DND-41 (cell line): ENCODE data around the gene IDS.

ENCODE experiments used
- ATAC-seq: fragments of 200-7000 bp; cut with Tn5 transposase; 3 replicates; pipeline ENCODE4 v1.9.1; 2021; ENCODE audit warnings: low read depth; ENCODE audit not compliant: insufficient read depth
- DNase-seq: peaks from one replicate; pipeline ENCODE4 v3.0.0-alpha.2; 2020
- H2AFZ ChIP-seq: 2 replicates; pipeline ENCODE4 v1.6.0; 2012; ENCODE audit warnings: low read depth, low read length
- H3K27ac ChIP-seq: 2 replicates; pipeline ENCODE4 v1.5.1; 2012; ENCODE audit warnings: low read length, inconsistent platforms
- H3K27me3 ChIP-seq: fragments of 200-600 bp; sonication (generic); 2 replicates; pipeline ENCODE4 v1.6.0; 2012; ENCODE audit warnings: low read length, mild to moderate bottlenecking, inconsistent platforms; ENCODE audit not compliant: insufficient read depth, poor library complexity
- H3K36me3 ChIP-seq: 2 replicates; pipeline ENCODE4 v1.5.1; 2012; ENCODE audit warnings: low read length, inconsistent platforms; ENCODE audit not compliant: insufficient read depth
- H3K4me1 ChIP-seq: 2 replicates; pipeline ENCODE4 v1.5.1; 2012; ENCODE audit warnings: mild to moderate bottlenecking, low read length; ENCODE audit not compliant: insufficient read depth
- H3K4me2 ChIP-seq: 2 replicates; pipeline ENCODE4 v1.6.0; 2012; ENCODE audit warnings: mild to moderate bottlenecking, moderate library complexity, low read length, inconsistent platforms; ENCODE audit not compliant: insufficient read depth
- H3K4me3 ChIP-seq, 2 experiments: fragments of 200-600 bp in 1 of 2; shearing (Covaris generic) in 1 of 2; 2 replicates each; pipeline ENCODE4 v1.5.1; 2012 to 2016; ENCODE audit warnings: inconsistent platforms in 2 of 2, low read length in 2 of 2, mild to moderate bottlenecking in 2 of 2, low read depth in 1 of 2, moderate library complexity in 1 of 2
- H3K79me2 ChIP-seq: 2 replicates; pipeline ENCODE4 v1.6.0; 2012; ENCODE audit warnings: low read length, inconsistent platforms; ENCODE audit not compliant: insufficient read depth
- H3K9ac ChIP-seq: 2 replicates; pipeline ENCODE4 v1.6.0; 2012; ENCODE audit warnings: low read depth, mild to moderate bottlenecking, inconsistent platforms, low read length, moderate library complexity
- H3K9me3 ChIP-seq: 2 replicates; pipeline ENCODE4 v1.5.1; 2012; ENCODE audit warnings: low read length, moderate library complexity, mild to moderate bottlenecking, inconsistent platforms; ENCODE audit not compliant: insufficient read depth, severe bottlenecking
- H4K20me1 ChIP-seq: 2 replicates; pipeline ENCODE4 v1.6.0; 2012; ENCODE audit warnings: low read length; ENCODE audit not compliant: insufficient read depth
- CTCF ChIP-seq: IDR thresholded peaks from 2 replicates; pipeline ENCODE4 v1.5.1; 2012; ENCODE audit warnings: borderline replicate concordance, low read length, moderate library complexity, mild to moderate bottlenecking; ENCODE audit not compliant: poor library complexity, severe bottlenecking; ENCODE audit errors: extremely low read depth
- EZH2 ChIP-seq: IDR thresholded peaks from 3 replicates; pipeline ENCODE4 v1.6.1; 2012; ENCODE audit warnings: borderline replicate concordance, low read depth, mild to moderate bottlenecking, moderate library complexity, low read length, inconsistent platforms; ENCODE audit not compliant: severe bottlenecking

IDS gene

GRCh38 chrX:149433051-149433450 lies 72.1 kb downstream of the IDS start:
- no peak for DNase-seq

More at GRCh38 chrX:149433051-149433450, 72.1 kb downstream of the IDS start:
- H3K79me2 ChIP-seq: no peaks in the 10 kb centered on the region
- no peak overlapping the region for H3K9ac ChIP-seq
- no peak for ATAC-seq
- H3K36me3 ChIP-seq: no peaks in the 10 kb centered on the region
- TF ChIP-seq EZH2 (no peak), CTCF (no peak)
- no peak overlapping the region for H3K27ac ChIP-seq
- no peaks in the 10 kb centered on the region for H3K9me3 ChIP-seq
- H3K4me2 ChIP-seq: no peak overlapping the region
- H3K4me1 ChIP-seq: no peaks in the 10 kb centered on the region
- H2AFZ ChIP-seq: no peak overlapping the region
- H4K20me1 ChIP-seq: no peaks in the 10 kb centered on the region
- H3K4me3 ChIP-seq: no peak overlapping the region
- no peaks in the 10 kb centered on the region for H3K27me3 ChIP-seq
